Measurements from ENCODE around the gene GSE1. TPM values are rescaled to one million over a fixed set of nuclear protein-coding genes. Genes with fewer than 3 reads are reported as not detected.

GSE1 gene
- total and polyA plus RNA-seq, 2 donors from 2014 or later, result 9.5 to 92.8 TPM

- no peaks in the 10 kb centered on the region for H3K9me3 ChIP-seq (ENCODE audit: control insufficient read depth in 2 of 3, insufficient read depth in 1 of 3, low read length in 3 of 3)
- intact Hi-C loops (cut with DNase I), result no loop called here
- H3K36me3 ChIP-seq (ENCODE audit: control insufficient read depth in 2 of 3, insufficient read depth in 3 of 3, low read length in 3 of 3), result no peaks in the 10 kb centered on the region
- TF ChIP-seq CTCF (IDR thresholded peaks at IDR 0.05; ENCODE audit: borderline replicate concordance, extremely low read depth, insufficient read depth), result no peak
- H3K4me1 ChIP-seq (ENCODE audit: control insufficient read depth in 2 of 3, insufficient read depth in 2 of 3, low read depth in 1 of 3, low read length in 3 of 3), result peaks cover 8 to 76% (median 71%) of the 10 kb centered on the region in 3 donors
- no peak overlapping the region for H3K4me3 ChIP-seq (ENCODE audit: low read length in 3 of 3)
- H3K9ac ChIP-seq (ENCODE audit: low read length in 3 of 3), result peak overlapping the region in 1 of 3 donors; percentile 53
- H3K27me3 ChIP-seq (ENCODE audit: control insufficient read depth, insufficient read depth, low read length), result no peaks in the 10 kb centered on the region
- FAIRE-seq (no peak), DNase-seq (peak in 4 of 5 donors; percentile 82 to 94 (median 84))
- H3K27ac ChIP-seq (ENCODE audit: low read depth in 2 of 2, low read length in 2 of 2), result peak overlapping the region; percentile 49 to 62
Measured at GRCh38 chr16:85566561-85567100, 46.5 kb upstream of the GSE1 start.

- no peaks in the 10 kb centered on the region for H3K27me3 ChIP-seq (ENCODE audit: control insufficient read depth, insufficient read depth, low read length)
- H3K4me3 ChIP-seq (ENCODE audit: low read length in 3 of 3), result no peak overlapping the region
- intact Hi-C loops (cut with DNase I), result no loop called here
- H3K9me3 ChIP-seq (ENCODE audit: control insufficient read depth in 2 of 3, insufficient read depth in 1 of 3, low read length in 3 of 3), result no peaks in the 10 kb centered on the region
- peak overlapping the region; percentile 75 to 88 for H3K27ac ChIP-seq (ENCODE audit: low read depth in 2 of 2, low read length in 2 of 2)
- peaks cover 0 to 4% (median 2%) of the 10 kb centered on the region in 3 donors for H3K36me3 ChIP-seq (ENCODE audit: control insufficient read depth in 2 of 3, insufficient read depth in 3 of 3, low read length in 3 of 3)
- DNase-seq, result peak in 2 of 5 donors; percentile 34 to 78
- FAIRE-seq, result no peak
- H3K4me1 ChIP-seq (ENCODE audit: control insufficient read depth in 2 of 3, insufficient read depth in 2 of 3, low read depth in 1 of 3, low read length in 3 of 3), result peaks cover 12 to 76% (median 72%) of the 10 kb centered on the region in 3 donors
- H3K9ac ChIP-seq (ENCODE audit: low read length in 3 of 3), result peak overlapping the region in 1 of 3 donors; percentile 27
- TF ChIP-seq CTCF (IDR thresholded peaks at IDR 0.05; ENCODE audit: borderline replicate concordance, extremely low read depth, insufficient read depth), result no peak
Measured at GRCh38 chr16:85567101-85567866, 45.8 kb upstream of the GSE1 start.

- FAIRE-seq (no peak), DNase-seq (no peak)
- intact Hi-C loops (cut with DNase I), result no loop called here
- Histone ChIP-seq H3K4me3 (ENCODE audit: low read length in 3 of 3) (no peak overlapping the region), H3K27ac (ENCODE audit: low read depth in 2 of 2, low read length in 2 of 2) (peak overlapping the region; percentile 75 to 88), H3K4me1 (ENCODE audit: control insufficient read depth in 2 of 3, insufficient read depth in 2 of 3, low read depth in 1 of 3, low read length in 3 of 3) (peaks cover 7 to 75% (median 69%) of the 10 kb centered on the region in 3 donors), H3K9me3 (ENCODE audit: control insufficient read depth in 2 of 3, insufficient read depth in 1 of 3, low read length in 3 of 3) (no peaks in the 10 kb centered on the region), H3K27me3 (ENCODE audit: control insufficient read depth, insufficient read depth, low read length) (no peaks in the 10 kb centered on the region), H3K9ac (ENCODE audit: low read length in 3 of 3) (no peak overlapping the region), H3K36me3 (ENCODE audit: control insufficient read depth in 2 of 3, insufficient read depth in 3 of 3, low read length in 3 of 3) (peaks cover 0 to 4% (median 2%) of the 10 kb centered on the region in 3 donors)
- no peak for TF ChIP-seq CTCF (IDR thresholded peaks at IDR 0.05; ENCODE audit: borderline replicate concordance, extremely low read depth, insufficient read depth)
Measured at GRCh38 chr16:85567935-85568334, 45.2 kb upstream of the GSE1 start.

All from kidney (tissue), 14 donors.